ENCODE results near the gene STXBP5.

The STXBP5 gene

DNA sequence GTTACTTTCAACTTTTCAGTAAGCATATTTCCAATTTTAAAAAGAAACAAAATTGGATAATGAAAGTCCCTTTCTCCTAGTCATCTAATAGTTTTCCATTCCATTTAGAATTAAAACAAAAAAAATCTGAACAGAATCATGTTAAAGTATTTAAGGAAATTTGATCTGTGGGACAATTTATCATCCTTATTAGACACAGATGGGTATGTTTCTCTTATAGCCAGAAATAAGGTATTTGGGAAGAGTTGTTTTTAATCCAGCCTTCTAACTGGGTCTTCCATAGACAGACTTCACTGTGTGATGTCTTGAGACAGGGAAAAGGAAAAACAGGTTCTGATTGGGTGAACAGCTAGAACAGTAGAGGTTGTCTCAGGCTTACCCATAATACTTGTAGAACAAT, 39.5 kb upstream of the STXBP5 start:
- Histone ChIP-seq H3K9me3 (ENCODE audit: control insufficient read depth, low read length) (no peaks in the 10 kb centered on the region), H3K4me3 (ENCODE audit: low read length) (no peak overlapping the region), H3K36me3 (ENCODE audit: control insufficient read depth, insufficient read depth, low read length, severe bottlenecking) (no peaks in the 10 kb centered on the region), H3K4me1 (ENCODE audit: control insufficient read depth, insufficient read depth, low read length) (peaks cover 27% of the 10 kb centered on the region), H3K9ac (ENCODE audit: low read length) (no peak overlapping the region), H3K27me3 (replicated peaks; ENCODE audit: control insufficient read depth, insufficient read depth, low read length) (no peaks in the 10 kb centered on the region)
- DNase-seq (ENCODE audit: low read depth): peak; percentile 23

DNA sequence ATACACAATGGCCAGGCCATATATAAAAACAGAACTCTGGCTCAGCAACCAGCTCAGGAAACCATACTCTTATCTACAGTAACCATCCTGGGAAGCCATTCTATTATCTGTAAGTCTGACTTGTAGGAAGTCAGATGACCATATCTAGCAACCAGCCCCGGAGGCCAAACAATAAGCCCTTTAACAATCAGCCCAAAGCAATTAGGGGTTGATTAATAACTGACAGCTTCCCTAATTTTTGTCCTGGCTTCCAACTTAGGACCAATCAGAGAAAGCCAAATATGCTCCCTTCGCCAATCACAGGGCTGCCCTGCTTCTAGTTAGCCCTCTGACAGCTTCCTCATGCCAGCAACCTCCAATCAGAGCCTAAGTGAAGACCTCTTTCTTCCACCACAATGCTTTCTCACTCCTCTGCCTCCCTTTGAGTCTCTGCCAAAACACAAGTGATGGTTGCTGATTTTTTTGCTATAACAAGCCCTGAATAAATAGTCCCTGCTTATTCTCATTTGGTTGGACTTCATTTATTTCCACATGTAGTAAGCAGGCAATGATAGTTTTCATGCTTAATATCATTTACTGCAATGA, 37.8 kb upstream of the STXBP5 start:
- H3K4me1 ChIP-seq (ENCODE audit: control insufficient read depth, insufficient read depth, low read length): peaks cover 42% of the 10 kb centered on the region
- no peaks in the 10 kb centered on the region for H3K27me3 ChIP-seq (replicated peaks; ENCODE audit: control insufficient read depth, insufficient read depth, low read length)
- peak; percentile 8 for DNase-seq (ENCODE audit: low read depth)
- no peak overlapping the region for H3K4me3 ChIP-seq (ENCODE audit: low read length)
- no peaks in the 10 kb centered on the region for H3K9me3 ChIP-seq (ENCODE audit: control insufficient read depth, low read length)
- no peaks in the 10 kb centered on the region for H3K36me3 ChIP-seq (ENCODE audit: control insufficient read depth, insufficient read depth, low read length, severe bottlenecking)
- H3K9ac ChIP-seq (ENCODE audit: low read length): no peak overlapping the region

GRCh38 chr6:147166992-147167391, 37.2 kb upstream of the STXBP5 start:
- H3K9me3 ChIP-seq (ENCODE audit: control insufficient read depth, low read length): no peaks in the 10 kb centered on the region
- H3K4me1 ChIP-seq (ENCODE audit: control insufficient read depth, insufficient read depth, low read length): peaks cover 46% of the 10 kb centered on the region
- no peaks in the 10 kb centered on the region for H3K36me3 ChIP-seq (ENCODE audit: control insufficient read depth, insufficient read depth, low read length, severe bottlenecking)
- H3K9ac ChIP-seq (ENCODE audit: low read length): no peak overlapping the region
- H3K4me3 ChIP-seq (ENCODE audit: low read length): no peak overlapping the region
- DNase-seq (ENCODE audit: low read depth): peak; percentile 46
- no peaks in the 10 kb centered on the region for H3K27me3 ChIP-seq (replicated peaks; ENCODE audit: control insufficient read depth, insufficient read depth, low read length)

DNA sequence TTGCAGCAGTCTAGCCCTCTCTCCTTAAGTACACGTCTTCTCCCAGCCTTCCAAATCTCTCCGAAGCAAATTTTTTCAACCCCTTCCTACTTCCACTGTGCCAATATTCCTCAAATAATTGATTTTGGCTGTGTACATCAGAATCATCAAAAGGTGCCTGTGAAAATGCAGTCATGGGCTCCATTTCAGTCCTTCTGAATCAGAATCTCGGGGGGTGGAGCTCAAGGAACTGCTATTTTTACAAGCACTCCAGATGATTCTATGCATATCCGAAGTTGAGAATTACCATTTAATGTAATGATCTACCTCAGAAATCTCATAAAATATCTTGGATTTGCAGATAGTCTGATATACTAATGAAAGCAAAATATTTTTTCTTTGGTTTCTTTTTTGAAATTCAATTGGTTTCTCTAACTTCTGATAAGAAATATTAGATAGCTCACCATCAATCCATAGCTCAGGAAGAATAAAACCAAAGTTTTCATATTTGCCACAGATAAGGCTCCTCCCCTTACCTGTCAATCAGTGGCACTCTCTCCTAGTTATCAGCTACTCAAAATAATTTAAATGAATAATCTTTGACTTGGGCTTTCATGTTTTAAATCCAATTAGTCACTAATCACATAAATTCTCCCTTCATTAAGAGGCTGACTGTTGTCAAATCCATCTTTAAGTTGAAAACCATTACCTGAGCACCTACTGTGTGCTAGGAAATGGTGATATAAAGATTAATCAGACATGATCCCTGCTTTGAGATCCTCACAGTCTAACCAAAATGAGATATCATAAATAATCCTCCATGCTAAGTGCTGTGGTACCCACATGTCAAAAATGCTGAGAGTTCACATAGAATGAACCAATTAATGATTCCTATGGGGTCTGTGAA, 36.4 kb upstream of the STXBP5 start:
- Histone ChIP-seq H3K4me1 (ENCODE audit: control insufficient read depth, insufficient read depth, low read length) (peaks cover 46% of the 10 kb centered on the region), H3K27me3 (replicated peaks; ENCODE audit: control insufficient read depth, insufficient read depth, low read length) (no peaks in the 10 kb centered on the region), H3K4me3 (ENCODE audit: low read length) (peak overlapping the region; percentile 62), H3K9me3 (ENCODE audit: control insufficient read depth, low read length) (no peaks in the 10 kb centered on the region), H3K9ac (ENCODE audit: low read length) (peak overlapping the region; percentile 48), H3K36me3 (ENCODE audit: control insufficient read depth, insufficient read depth, low read length, severe bottlenecking) (no peaks in the 10 kb centered on the region)
- DNase-seq (ENCODE audit: low read depth): no peak

DNA sequence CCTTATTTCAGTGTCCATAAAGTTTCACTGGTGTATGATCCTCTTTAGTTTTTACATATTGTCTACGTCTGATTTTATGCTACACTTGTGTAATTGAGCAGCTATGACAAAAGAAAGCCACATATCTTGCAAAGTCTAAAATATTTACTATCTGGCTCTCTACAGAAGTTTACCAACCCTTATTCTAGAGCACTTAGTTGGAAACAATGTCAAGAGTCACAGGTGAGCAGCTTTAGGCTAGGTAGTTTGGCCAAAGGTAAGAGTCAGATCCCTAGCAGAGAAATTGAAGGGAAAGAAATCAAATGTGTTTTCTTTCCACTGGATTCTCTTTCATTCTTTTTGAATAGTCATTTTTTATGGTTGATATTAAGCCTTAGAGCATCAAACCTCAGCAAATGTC, 34.7 kb upstream of the STXBP5 start:
- peaks cover 50% of the 10 kb centered on the region for H3K4me1 ChIP-seq (ENCODE audit: control insufficient read depth, insufficient read depth, low read length)
- no peak for DNase-seq (ENCODE audit: low read depth)
- H3K9ac ChIP-seq (ENCODE audit: low read length): peak overlapping the region; percentile 66
- no peaks in the 10 kb centered on the region for H3K9me3 ChIP-seq (ENCODE audit: control insufficient read depth, low read length)
- H3K27me3 ChIP-seq (replicated peaks; ENCODE audit: control insufficient read depth, insufficient read depth, low read length): no peaks in the 10 kb centered on the region
- H3K4me3 ChIP-seq (ENCODE audit: low read length): no peak overlapping the region
- no peaks in the 10 kb centered on the region for H3K36me3 ChIP-seq (ENCODE audit: control insufficient read depth, insufficient read depth, low read length, severe bottlenecking)

- Histone ChIP-seq H3K9me3 (ENCODE audit: control insufficient read depth, low read length) (no peaks in the 10 kb centered on the region), H3K9ac (ENCODE audit: low read length) (peak overlapping the region; percentile 66), H3K4me1 (ENCODE audit: control insufficient read depth, insufficient read depth, low read length) (peaks cover 50% of the 10 kb centered on the region), H3K27me3 (replicated peaks; ENCODE audit: control insufficient read depth, insufficient read depth, low read length) (no peaks in the 10 kb centered on the region), H3K36me3 (ENCODE audit: control insufficient read depth, insufficient read depth, low read length, severe bottlenecking) (no peaks in the 10 kb centered on the region), H3K4me3 (ENCODE audit: low read length) (no peak overlapping the region)
- peak; percentile 91 for DNase-seq (ENCODE audit: low read depth)
Observed at GRCh38 chr6:147170269-147170668, 33.9 kb upstream of the STXBP5 start.

- DNase-seq (ENCODE audit: low read depth): no peak
- no peak overlapping the region for H3K4me3 ChIP-seq (ENCODE audit: low read length)
- H3K4me1 ChIP-seq (ENCODE audit: control insufficient read depth, insufficient read depth, low read length): peaks cover 34% of the 10 kb centered on the region
- H3K9me3 ChIP-seq (ENCODE audit: control insufficient read depth, low read length): no peaks in the 10 kb centered on the region
- no peaks in the 10 kb centered on the region for H3K36me3 ChIP-seq (ENCODE audit: control insufficient read depth, insufficient read depth, low read length, severe bottlenecking)
- H3K27me3 ChIP-seq (replicated peaks; ENCODE audit: control insufficient read depth, insufficient read depth, low read length): no peaks in the 10 kb centered on the region
- no peak overlapping the region for H3K9ac ChIP-seq (ENCODE audit: low read length)
Observed at GRCh38 chr6:147173140-147173539, 31.1 kb upstream of the STXBP5 start.

- DNase-seq (ENCODE audit: low read depth): peak; percentile 8
- Histone ChIP-seq H3K36me3 (ENCODE audit: control insufficient read depth, insufficient read depth, low read length, severe bottlenecking) (no peaks in the 10 kb centered on the region), H3K9me3 (ENCODE audit: control insufficient read depth, low read length) (no peaks in the 10 kb centered on the region)
Observed at GRCh38 chr6:147173675-147174308, 30.4 kb upstream of the STXBP5 start.

DNA sequence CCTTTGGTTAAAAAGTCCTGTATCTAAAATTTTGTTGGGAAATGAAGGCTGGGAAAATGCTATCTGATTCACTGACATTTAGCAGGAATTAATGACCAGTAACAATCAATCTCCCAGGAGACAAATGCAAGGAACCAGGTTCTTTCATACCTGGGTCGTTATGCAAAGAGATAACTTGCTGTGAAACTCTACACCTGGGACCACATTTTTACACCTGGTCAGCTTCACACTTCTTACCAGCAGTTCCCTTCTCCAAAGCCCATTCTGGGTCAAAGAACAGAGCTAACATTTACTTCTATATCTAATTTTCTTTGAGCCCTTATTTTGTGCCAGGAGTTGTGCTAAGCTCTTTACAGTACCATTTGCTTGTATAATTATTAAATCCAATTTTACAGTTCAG, 27.4 kb upstream of the STXBP5 start:
- Histone ChIP-seq H3K4me3 (ENCODE audit: low read length) (no peak overlapping the region), H3K9me3 (ENCODE audit: control insufficient read depth, low read length) (no peaks in the 10 kb centered on the region), H3K4me1 (ENCODE audit: control insufficient read depth, insufficient read depth, low read length) (peaks cover 5% of the 10 kb centered on the region), H3K27me3 (replicated peaks; ENCODE audit: control insufficient read depth, insufficient read depth, low read length) (no peaks in the 10 kb centered on the region), H3K36me3 (ENCODE audit: control insufficient read depth, insufficient read depth, low read length, severe bottlenecking) (no peaks in the 10 kb centered on the region), H3K9ac (ENCODE audit: low read length) (no peak overlapping the region)
- DNase-seq (ENCODE audit: low read depth): no peak

More at GRCh38 chr6:147173675-147174308, 30.4 kb upstream of the STXBP5 start:
- H3K4me1 ChIP-seq (ENCODE audit: control insufficient read depth, insufficient read depth, low read length): peaks cover 31% of the 10 kb centered on the region
- H3K9ac ChIP-seq (ENCODE audit: low read length): no peak overlapping the region
- no peaks in the 10 kb centered on the region for H3K27me3 ChIP-seq (replicated peaks; ENCODE audit: control insufficient read depth, insufficient read depth, low read length)
- no peak overlapping the region for H3K4me3 ChIP-seq (ENCODE audit: low read length)

- no peak overlapping the region for H3K4me3 ChIP-seq (ENCODE audit: low read length)
- H3K4me1 ChIP-seq (ENCODE audit: control insufficient read depth, insufficient read depth, low read length): peaks cover 4% of the 10 kb centered on the region
- H3K9me3 ChIP-seq (ENCODE audit: control insufficient read depth, low read length): no peaks in the 10 kb centered on the region
- no peaks in the 10 kb centered on the region for H3K27me3 ChIP-seq (replicated peaks; ENCODE audit: control insufficient read depth, insufficient read depth, low read length)
- no peaks in the 10 kb centered on the region for H3K36me3 ChIP-seq (ENCODE audit: control insufficient read depth, insufficient read depth, low read length, severe bottlenecking)
- no peak for DNase-seq (ENCODE audit: low read depth)
- H3K9ac ChIP-seq (ENCODE audit: low read length): no peak overlapping the region
Observed at GRCh38 chr6:147177286-147177685, 26.9 kb upstream of the STXBP5 start.

DNA sequence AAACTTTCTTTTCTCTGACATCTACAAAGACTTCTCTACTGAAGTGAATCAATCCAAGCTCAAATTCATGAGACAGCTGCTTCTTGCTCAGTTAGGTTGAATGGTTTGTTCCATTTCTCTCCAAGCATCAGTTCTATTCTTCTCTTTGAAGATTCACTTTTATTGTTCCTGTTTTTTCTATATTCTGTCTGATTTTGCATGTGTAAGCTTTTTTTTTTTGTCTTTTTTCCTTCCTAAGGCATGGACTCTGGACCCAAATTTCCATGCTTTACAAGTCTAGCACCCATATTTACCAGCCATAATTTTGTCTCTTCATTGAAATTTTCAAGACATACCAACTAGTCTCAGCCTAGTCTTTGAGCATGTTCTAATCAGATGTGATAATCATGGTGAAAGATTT, 25.9 kb upstream of the STXBP5 start:
- no peak for DNase-seq (ENCODE audit: low read depth)
- H3K4me1 ChIP-seq (ENCODE audit: control insufficient read depth, insufficient read depth, low read length): peaks cover 4% of the 10 kb centered on the region
- H3K27me3 ChIP-seq (replicated peaks; ENCODE audit: control insufficient read depth, insufficient read depth, low read length): no peaks in the 10 kb centered on the region
- H3K9ac ChIP-seq (ENCODE audit: low read length): no peak overlapping the region
- no peak overlapping the region for H3K4me3 ChIP-seq (ENCODE audit: low read length)
- no peaks in the 10 kb centered on the region for H3K36me3 ChIP-seq (ENCODE audit: control insufficient read depth, insufficient read depth, low read length, severe bottlenecking)
- no peaks in the 10 kb centered on the region for H3K9me3 ChIP-seq (ENCODE audit: control insufficient read depth, low read length)

Data from adipocyte (in vitro differentiated cells).